PC-3 (cell line): ENCODE data around the gene KCNG2.

Experiments
- CTCF ChIP-seq: fragments of 300-600 bp; sonication (generic); conservative IDR thresholded peaks from 2 replicates; pipeline ENCODE4 v1.5.1; 2017; ENCODE audit warnings: antibody characterized with exemption, low read depth, mild to moderate bottlenecking, low read length
- EZH2 ChIP-seq: fragments of 300-600 bp; sonication (generic); IDR thresholded peaks from one replicate; pipeline ENCODE4 v1.6.1; 2017; ENCODE audit warnings: antibody characterized with exemption, mild to moderate bottlenecking, low read length; ENCODE audit not compliant: unreplicated experiment
- EZH2phosphoT487 ChIP-seq: fragments of 300-600 bp; sonication (generic); IDR thresholded peaks from 2 replicates; pipeline ENCODE4 v1.6.1; 2018; ENCODE audit warnings: mild to moderate bottlenecking, antibody characterized with exemption, low read length, borderline replicate concordance

- no peak for TF ChIP-seq CTCF
- TF ChIP-seq EZH2, result no peak
- no peak for TF ChIP-seq EZH2phosphoT487
Measured at GRCh38 chr18:79910563-79911343, 113.0 kb downstream of the KCNG2 start.
